DMS 273 treated with DMSO at 0.1 percent for 48 hours (cell line): ENCODE measurements around the gene CBLN3.
A peak's percentile ranks its signal among the peaks of the same experiment; 100 is the strongest.

Experiments
- DNase-seq: peaks from one replicate; lab custom pipeline; 2025; lab: John Stamatoyannopoulos, UW

CBLN3 gene

DNA sequence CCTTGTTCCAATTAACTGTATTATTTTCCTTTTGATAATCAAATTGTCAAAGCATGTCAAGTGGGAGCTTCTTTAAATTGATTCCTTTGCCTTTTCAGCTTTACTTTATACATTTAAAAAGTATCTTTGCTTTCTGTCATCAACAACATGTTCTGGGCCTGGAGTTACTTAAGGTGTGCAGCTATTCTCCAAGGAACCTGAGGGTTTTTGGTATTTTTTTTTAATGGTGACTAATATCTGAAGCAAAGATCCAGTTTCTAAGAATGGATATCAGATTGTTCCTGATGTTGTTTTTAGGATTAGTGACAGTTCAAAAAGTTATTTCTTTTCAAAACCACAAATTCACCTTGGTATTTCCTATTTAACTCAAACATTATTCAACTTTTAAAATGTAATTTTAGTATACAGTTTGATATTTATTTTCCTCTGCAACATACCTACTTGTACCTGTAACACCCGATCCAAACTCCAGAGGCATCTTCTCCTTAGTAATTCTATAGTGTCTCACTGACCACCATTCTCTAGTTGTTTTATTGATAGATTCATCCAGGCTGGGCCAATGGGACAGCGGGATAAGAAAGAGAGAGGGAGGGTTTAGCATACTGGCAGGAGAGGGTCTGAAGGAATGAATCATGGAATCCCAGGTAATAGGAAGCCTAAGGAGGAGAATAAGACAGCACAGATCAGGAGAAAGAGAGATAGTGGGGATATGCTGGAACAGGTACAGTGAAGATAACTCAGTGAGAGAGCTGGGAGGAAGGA, 3.1 kb downstream of the CBLN3 start:
- no peak for DNase-seq

DNA sequence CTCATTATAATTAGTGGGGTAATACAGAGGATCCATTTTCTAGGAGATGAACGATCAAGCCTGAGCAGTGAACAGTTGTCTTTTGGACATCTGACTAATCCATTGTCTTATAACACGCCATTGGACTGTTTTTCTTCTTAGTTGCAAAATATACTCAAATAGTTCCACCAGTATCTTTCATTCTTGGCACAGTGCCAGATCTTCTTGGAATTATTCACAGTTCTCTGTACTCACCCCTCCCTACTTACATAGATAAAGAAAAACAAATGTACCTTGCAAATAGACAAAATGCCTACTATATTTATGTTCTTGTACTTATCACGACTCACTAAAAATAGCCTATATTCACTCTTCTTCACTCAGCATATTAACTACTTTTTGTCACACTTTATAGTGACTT, 3.8 kb downstream of the CBLN3 start:
- no peak for DNase-seq

DNA sequence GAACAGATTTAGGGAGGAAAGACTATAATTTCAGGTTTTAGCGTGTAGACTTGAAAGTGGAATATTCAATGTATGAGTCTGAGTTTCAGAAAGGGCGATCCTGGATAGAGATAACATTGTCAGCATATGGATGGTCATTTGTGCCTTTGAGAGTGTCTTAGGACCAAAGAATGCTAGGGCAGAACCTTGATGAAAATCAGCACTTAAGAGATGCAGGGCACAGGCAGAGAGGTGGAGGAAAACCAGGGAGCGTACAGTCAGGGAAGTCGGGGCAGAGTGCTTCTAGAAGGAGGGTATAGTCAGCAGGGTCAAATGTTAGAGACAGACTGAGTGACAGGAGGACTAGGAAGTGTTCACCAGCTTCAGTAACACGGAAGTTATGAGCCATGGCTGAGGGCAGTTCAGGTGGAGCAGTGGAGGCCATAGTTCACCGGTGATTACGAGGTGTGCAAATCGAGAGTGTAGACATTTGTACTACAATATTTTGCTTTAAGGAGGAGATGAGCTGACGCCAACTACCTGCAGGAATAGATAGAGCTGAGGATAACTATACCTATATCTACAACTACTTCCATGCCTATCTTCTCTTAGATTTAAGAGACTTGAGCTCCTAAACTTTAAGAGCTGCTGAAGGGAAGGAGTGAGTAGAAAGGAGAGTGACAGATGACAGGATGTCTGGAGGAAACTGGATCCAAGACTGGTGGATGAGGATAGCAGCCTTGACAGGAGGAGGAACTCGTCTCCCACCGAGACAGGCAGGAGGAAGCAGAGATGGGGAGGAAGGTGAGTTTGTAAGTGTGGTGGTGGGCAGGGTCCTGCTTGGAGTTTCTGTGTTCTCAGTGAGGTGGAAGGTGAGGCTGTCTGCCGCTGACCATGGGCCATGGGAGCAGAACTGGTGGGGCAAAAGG, 6.5 kb downstream of the CBLN3 start:
- DNase-seq, result no peak

DNA sequence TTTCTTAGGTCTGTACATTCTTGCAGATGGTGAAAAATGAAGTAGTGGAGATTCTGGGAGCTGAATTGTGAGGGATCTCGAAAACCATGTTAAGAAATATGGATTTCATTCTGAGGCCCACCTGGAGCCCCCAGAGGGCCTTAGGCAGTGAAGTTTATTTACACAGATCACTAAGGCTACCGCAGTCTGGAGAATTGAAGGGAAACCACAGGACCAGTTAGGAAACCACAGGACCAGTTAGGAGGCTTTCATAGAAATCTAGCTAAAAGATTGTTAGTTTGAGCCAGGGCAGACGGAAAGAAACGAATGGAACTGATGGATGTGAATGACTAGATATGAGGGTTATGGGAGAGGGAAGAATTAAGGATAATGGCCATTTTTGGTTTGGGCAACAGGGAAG, 7.2 kb downstream of the CBLN3 start:
- DNase-seq, result no peak

DNA sequence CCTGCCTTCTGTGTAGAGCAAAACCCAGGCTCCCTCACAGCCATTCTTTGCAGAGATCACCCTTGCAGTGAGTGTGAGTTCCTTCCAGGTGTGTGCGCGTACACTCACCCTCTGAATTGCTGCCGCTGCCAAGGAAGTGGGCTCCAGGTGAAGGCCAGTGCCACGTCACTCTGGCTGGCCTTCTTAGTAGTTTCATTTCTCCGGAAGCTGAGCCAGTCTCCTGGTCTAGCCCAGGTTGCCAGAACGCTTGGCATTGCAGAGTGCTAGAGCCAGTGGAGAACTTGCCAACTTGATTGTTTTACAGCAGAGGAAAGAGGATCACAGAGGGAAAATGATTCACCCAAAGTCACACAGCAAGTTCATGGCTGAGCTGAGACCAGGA, 11.0 kb downstream of the CBLN3 start:
- DNase-seq, result no peak

DNA sequence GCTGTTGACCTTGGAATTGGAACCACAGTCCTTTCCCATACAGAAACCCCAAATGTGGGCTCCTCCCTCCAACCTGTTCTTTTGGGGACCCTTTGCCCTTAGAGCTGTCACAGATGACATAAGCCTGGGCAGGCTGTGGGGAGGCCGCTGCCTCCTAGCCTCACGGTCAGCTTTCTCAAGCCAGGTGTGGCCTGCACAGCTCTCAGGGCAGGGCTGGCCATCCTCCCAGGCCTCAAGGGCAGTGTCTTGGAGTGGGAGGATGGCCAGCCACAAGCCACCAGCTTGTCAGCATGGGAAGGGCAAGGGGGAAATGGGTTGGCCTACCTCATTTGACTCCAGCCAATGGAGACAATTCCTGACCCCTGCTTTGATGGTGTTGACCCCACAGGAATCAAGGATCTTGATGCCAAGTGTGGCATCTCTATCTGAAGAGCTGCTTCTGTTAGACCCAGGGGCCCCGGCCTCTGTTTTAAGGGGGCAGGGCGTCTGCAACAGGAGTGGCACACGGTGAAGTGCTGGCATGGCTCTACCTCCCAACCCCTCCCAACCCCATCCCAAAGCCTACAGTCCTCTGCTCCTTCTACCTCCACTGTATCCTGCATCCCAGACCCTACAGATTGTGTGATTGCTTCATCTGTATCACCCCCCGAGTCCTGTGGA, 11.5 kb downstream of the CBLN3 start:
- no peak for DNase-seq

DNA sequence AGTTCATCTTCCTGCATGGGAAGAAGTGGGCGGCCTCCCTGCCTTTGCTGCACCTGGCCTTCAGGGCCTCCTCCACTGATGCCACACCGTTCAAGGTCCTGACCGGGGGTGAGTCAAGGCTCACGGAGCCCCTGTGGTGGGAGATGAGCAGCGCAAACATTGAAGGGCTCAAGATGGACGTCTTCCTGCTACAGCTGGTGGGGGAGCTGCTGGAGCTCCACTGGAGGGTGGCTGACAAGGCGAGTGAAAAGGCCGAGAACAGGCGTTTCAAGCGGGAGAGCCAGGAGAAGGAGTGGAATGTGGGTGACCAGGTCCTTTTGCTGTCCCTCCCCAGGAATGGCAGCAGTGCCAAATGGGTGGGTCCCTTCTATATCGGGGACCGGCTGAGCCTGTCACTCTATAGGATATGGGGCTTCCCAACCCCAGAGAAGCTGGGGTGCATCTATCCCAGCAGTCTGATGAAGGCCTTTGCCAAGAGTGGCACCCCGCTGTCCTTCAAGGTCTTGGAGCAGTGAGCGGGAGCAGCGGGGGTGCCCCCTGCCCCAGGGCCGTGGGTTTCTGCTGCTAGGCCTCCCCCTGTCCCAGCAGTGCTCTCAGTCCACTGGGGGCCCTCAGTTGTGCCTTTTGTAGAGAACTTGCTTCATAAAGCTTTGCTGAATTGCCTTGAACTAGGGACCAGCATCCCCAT, 12.4 kb downstream of the CBLN3 start:
- no peak for DNase-seq

DNA sequence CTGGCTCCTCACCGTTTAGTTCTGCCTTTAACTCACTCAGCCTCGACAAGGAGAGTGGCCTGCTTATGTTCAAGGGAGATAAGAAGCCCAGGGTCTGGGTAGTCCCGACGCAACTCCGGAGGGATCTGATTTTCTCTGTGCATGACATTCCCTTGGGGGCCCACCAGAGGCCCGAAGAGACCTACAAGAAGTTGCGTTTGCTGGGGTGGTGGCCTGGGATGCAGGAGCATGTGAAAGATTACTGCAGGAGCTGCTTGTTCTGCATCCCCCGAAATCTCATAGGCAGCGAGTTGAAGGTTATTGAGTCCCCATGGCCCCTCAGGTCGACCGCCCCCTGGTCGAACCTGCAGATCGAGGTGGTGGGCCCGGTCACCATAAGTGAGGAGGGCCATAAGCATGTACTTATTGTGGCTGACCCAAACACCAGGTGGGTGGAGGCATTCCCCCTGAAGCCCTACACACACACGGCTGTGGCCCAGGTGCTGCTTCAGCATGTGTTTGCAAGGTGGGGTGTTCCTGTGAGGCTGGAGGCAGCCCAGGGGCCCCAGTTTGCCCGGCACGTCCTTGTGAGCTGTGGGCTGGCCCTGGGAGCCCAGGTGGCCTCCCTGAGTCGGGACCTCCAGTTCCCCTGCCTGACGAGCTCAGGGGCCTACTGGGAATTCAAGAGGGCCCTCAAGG, 13.1 kb downstream of the CBLN3 start:
- DNase-seq, result no peak

DNA sequence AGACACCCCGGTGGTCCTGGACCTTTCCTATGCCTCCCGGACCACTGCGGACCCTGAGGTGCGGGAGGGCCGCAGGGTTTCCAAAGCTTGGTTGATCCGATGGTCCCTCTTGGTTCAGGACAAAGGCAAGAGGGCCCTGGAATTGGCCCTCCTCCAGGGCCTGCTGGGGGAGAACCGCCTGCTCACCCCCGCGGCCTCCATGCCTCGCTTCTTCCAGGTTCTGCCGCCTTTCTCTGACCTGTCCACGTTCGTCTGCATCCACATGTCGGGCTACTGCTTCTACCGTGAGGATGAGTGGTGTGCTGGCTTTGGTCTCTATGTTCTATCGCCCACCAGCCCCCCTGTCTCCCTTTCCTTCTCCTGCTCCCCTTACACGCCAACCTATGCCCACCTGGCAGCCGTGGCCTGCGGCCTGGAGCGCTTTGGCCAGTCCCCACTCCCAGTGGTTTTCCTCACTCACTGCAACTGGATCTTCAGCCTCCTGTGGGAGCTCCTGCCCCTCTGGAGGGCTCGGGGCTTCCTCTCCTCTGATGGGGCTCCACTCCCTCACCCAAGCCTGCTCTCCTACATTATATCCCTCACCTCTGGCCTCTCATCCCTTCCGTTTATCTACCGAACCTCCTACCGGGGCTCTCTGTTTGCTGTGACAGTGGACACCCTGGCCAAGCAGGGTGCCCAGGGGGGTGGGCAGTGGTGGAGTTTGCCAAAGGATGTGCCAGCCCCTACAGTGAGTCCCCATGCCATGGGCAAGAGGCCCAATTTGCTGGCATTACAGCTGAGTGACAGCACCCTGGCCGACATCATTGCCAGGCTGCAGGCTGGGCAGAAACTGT, 13.8 kb downstream of the CBLN3 start:
- no peak for DNase-seq

DNA sequence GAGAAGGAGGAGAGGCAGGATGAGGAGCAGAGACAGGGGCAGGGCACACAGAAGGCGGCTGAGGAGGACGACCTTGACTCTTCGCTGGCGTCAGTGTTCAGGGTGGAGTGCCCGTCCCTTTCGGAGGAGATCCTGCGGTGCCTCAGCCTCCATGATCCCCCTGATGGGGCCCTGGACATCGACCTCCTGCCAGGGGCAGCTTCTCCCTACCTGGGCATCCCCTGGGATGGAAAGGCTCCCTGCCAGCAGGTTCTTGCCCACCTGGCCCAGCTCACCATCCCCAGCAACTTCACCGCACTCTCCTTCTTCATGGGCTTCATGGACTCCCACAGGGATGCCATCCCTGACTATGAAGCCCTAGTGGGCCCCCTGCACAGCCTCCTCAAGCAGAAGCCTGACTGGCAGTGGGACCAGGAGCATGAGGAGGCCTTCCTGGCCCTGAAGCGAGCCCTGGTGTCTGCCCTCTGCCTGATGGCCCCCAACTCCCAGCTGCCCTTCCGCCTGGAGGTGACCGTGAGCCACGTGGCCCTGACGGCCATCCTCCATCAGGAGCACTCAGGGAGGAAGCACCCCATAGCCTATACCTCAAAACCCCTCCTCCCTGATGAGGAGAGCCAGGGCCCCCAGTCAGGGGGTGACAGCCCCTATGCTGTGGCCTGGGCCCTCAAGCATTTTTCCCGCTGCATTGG, 14.6 kb downstream of the CBLN3 start:
- DNase-seq, result no peak

DNA sequence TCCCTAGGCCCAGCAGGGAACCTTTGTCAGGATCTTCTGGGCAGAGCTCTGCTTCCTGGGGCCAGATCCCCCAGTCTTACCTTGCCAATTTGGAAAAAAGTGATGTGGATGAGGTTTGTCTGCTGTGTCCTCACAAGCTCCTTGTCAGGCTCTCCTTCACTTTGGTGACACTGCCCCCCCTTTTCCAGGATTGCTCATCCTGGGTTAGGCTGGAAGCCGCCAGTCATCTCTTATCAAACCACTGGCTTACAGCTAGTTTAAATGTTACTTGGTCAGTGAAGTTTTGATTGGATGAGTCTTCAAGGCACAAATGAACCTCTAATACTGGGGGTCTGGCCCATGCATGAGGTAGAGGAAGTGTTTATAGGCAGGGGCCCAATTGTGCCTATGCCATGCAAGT, 15.4 kb downstream of the CBLN3 start:
- no peak for DNase-seq

DNA sequence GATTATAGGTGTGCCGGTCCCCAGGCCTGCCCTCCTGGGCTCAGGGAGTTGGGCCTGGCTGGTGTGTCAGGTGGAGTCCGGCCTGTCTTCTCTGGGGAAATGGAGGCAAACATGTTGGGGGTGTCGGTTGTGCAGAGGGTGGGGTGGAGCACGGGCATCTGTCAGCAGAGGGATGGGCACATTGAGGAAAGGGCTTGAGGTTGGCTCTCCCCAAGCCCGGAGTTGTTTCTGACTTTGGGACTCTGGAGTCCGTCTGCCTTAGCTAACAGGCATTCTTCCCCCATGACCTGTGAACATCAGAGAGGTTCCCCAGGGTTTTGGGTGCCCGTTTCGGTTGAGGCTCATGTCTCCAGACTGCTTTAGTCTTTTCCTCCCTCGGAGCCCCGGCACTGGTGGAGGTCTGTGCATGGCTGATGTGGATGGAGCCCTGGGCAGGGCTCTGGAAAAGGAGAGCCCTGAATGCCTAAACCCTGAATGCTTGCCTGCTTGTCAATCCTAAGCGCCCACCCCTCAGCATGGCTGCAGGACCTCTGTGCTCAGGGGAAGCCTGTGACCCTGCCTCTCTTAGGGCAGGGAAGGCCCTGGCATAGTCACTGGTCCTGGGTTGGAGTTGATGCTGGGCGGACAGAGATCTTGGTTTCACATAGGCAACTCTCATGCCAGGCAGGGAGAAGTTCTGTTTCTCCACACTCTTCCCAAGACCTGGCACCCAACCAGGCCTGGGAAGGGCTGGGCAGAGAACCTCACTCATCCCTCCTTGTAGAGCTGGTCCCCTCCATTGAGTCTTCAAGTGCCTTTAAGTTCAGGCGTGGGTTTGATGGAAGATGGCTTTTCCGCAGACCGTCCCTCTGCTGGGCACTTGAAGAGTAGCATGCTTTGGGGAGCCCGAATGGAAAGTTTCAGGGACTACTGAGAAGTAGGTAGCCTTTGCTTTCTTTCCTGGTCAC, 17.8 kb downstream of the CBLN3 start:
- DNase-seq, result peak; percentile 28

DNA sequence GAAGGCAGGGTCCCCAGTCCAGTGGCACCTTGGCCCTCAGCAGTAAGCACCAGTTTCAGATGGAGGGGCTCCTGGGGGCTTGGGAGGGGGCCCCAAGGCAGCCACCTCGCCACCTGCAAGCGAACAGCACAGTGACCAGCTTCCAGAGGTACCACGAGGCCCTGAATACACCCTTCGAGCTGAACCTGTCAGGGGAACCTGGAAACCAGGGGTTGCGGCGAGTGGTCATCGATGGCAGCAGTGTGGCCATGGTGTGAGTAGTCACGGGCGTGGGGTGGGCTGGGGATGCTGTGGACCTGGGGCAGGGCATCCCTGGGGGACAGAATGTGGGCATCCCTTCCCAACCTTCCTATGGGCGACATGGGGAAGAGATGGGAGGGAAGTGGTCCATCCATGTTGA, 19.5 kb downstream of the CBLN3 start:
- no peak for DNase-seq

DNA sequence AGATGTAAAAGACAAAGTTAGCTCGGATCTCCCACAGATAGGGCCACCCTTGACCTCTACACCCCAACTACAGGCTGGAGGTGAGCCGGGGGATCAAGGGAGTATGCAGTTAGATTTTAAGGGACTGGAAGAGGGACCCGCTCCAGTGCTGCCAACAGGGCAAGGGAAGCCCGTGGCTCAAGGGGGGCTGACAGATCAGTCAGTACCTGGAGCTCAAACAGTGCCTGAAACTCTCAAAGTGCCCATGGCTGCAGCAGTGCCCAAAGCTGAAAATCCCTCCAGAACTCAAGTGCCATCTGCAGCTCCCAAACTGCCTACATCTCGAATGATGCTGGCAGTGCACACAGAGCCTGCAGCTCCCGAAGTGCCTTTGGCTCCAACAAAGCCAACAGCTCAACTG, 20.3 kb downstream of the CBLN3 start:
- DNase-seq, result no peak

DNA sequence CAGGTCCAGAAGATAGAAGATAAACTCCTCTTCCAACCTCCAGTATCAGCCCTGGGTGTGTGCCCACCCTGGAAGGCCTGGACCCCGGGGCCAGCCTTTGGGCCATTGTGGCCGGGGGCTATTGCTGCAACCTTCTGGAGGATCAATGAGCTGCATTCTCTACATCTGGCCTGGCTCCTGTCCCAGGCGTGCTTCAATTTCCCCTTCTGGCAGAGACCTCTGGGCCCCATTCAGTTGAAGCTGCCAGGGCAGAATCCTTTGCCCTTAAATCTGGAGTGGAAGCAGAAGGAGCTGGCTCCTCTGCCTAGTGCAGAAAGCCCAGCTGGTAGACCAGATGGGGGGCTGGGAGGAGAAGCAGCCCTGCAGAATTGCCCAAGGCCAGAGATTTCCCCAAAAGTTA, 20.7 kb downstream of the CBLN3 start:
- DNase-seq, result peak; percentile 83

DNA sequence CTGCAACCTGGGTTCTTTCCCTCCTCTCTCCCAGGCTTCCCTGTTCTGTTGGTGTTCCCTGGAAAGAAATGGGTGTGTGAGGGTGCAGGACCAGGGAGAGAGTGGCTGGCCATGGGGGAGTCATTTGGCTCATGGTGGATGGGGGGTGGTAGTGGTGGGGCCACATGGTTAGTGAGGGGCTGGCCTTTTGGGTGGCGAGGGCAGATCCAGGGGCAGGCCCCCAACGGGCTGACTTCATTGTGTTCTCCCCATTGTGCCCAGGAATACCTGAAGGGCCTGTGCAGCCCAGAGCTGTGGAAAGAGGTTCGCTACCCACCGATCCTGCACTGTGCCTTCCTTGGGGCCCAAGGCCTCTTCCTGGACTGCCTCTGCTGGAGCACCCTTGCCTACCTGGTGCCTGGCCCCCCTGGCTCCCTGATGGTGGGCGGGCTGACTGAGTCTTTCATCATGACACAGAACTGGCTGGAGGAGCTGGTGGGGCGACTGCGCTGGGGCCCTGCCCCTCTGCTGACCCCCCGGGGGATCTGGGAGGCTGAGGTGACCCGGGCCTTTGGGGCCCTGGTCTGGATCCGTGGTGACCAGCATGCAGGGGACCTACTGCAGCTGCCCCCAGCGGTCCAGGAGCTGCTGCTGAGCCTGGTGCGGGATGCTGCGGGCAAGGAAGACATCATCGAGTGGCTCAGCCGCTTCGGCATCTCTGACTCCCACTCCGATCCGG, 21.7 kb downstream of the CBLN3 start:
- DNase-seq, result no peak

DNA sequence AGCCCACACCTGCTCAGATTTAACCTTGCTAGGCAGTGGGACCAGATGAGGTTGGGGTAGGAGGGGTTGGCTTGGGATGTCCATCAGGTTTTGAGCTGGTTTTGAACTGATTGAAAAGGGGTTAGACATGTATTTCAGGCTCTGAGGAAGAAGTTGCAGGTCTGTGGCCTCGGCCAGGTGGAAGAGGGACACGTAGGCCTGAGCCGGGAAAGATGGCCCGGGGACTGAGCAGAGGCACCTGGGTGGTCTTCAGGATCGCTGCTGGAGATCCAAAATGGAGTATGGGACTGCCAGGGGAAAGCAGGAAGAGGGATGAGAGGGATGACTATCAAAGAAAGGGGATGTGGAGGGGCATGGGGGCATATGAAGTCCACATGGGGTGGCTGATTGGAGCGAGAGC, 23.1 kb downstream of the CBLN3 start:
- DNase-seq, result no peak

DNA sequence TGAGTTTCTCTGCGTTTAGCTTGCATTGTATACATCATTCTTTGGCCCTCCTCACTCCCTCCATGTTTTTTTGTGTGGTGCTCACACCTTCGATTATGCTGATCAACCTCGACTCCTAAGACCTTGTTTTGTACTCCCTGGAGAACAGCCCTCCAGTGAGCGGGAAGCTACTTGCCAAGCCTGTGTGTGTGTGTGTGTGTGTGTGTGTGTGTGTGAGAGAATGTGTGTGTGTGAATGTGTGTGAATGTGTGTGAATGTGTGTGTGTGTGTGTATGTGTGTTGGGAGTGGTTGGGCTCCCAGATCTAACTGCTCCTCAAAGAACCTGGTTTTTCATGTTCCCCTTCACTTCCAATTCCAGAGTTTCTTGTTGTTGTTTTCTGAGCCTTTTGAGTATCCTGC, 24.7 kb downstream of the CBLN3 start:
- no peak for DNase-seq
